ENCODE data around the gene FLACC1.
"Not testable (repeated sequence)": the region's sequence is repeated elsewhere in the genome, so short reads cannot be mapped to it uniquely, and the experiment has no call there.

The FLACC1 gene

GRCh38 chr2:201344663-201345366 is 12.3 kb downstream of the FLACC1 start:
- DNase-seq (ENCODE audit: insufficient read length) (no peak), FAIRE-seq (no peak)
- TF ChIP-seq POLR2AphosphoS5 (IDR thresholded peaks at IDR 0.05; ENCODE audit: low read depth, low read length) = no peak
- no peak for TF ChIP-seq TAF1 (IDR thresholded peaks at IDR 0.05; ENCODE audit: borderline replicate concordance, low read depth, low read length)
- TF ChIP-seq POLR2A (IDR thresholded peaks at IDR 0.05; ENCODE audit: low read depth, low read length) = no peak

- no peak for TF ChIP-seq POLR2A (IDR thresholded peaks at IDR 0.05; ENCODE audit: low read depth, low read length)
- TF ChIP-seq POLR2AphosphoS5 (IDR thresholded peaks at IDR 0.05; ENCODE audit: low read depth, low read length) = no peak
- TF ChIP-seq TAF1 (IDR thresholded peaks at IDR 0.05; ENCODE audit: borderline replicate concordance, low read depth, low read length) = no peak
- DNase-seq (ENCODE audit: insufficient read length) = no peak
- no peak for FAIRE-seq
These were observed 13.6 kb downstream of the FLACC1 start for GRCh38 chr2:201343559-201343958.

- no peak for DNase-seq (ENCODE audit: insufficient read length)
- TF ChIP-seq TAF1 (IDR thresholded peaks at IDR 0.05; ENCODE audit: borderline replicate concordance, low read depth, low read length) (no peak), POLR2AphosphoS5 (IDR thresholded peaks at IDR 0.05; ENCODE audit: low read depth, low read length) (no peak), POLR2A (IDR thresholded peaks at IDR 0.05; ENCODE audit: low read depth, low read length) (no peak)
- FAIRE-seq = no peak
These were observed 14.2 kb downstream of the FLACC1 start for GRCh38 chr2:201342923-201343322.

GRCh38 chr2:201329409-201329808 is 27.7 kb downstream of the FLACC1 start:
- no peak for TF ChIP-seq POLR2A (IDR thresholded peaks at IDR 0.05; ENCODE audit: low read depth, low read length)
- TF ChIP-seq POLR2AphosphoS5 (IDR thresholded peaks at IDR 0.05; ENCODE audit: low read depth, low read length) = no peak
- no peak for TF ChIP-seq TAF1 (IDR thresholded peaks at IDR 0.05; ENCODE audit: borderline replicate concordance, low read depth, low read length)
- FAIRE-seq (no peak), DNase-seq (ENCODE audit: insufficient read length) (no peak)

GRCh38 chr2:201327678-201328077 is 29.5 kb downstream of the FLACC1 start:
- DNase-seq (ENCODE audit: insufficient read length) (no peak), FAIRE-seq (no peak)
- TF ChIP-seq TAF1 (IDR thresholded peaks at IDR 0.05; ENCODE audit: borderline replicate concordance, low read depth, low read length) = no peak
- no peak for TF ChIP-seq POLR2A (IDR thresholded peaks at IDR 0.05; ENCODE audit: low read depth, low read length)
- TF ChIP-seq POLR2AphosphoS5 (IDR thresholded peaks at IDR 0.05; ENCODE audit: low read depth, low read length) = no peak

GRCh38 chr2:201322772-201323171 is 34.4 kb downstream of the FLACC1 start:
- no peak for FAIRE-seq
- no peak for DNase-seq (ENCODE audit: insufficient read length)
- TF ChIP-seq TAF1 (IDR thresholded peaks at IDR 0.05; ENCODE audit: borderline replicate concordance, low read depth, low read length) (no peak), POLR2A (IDR thresholded peaks at IDR 0.05; ENCODE audit: low read depth, low read length) (no peak), POLR2AphosphoS5 (IDR thresholded peaks at IDR 0.05; ENCODE audit: low read depth, low read length) (no peak)

GRCh38 chr2:201320701-201321100 is 36.4 kb downstream of the FLACC1 start:
- no peak for FAIRE-seq
- TF ChIP-seq POLR2AphosphoS5 (IDR thresholded peaks at IDR 0.05; ENCODE audit: low read depth, low read length) (no peak), POLR2A (IDR thresholded peaks at IDR 0.05; ENCODE audit: low read depth, low read length) (no peak), TAF1 (IDR thresholded peaks at IDR 0.05; ENCODE audit: borderline replicate concordance, low read depth, low read length) (no peak)
- no peak for DNase-seq (ENCODE audit: insufficient read length)

GRCh38 chr2:201320257-201320656 is 36.9 kb downstream of the FLACC1 start:
- TF ChIP-seq TAF1 (IDR thresholded peaks at IDR 0.05; ENCODE audit: borderline replicate concordance, low read depth, low read length) = no peak
- TF ChIP-seq POLR2AphosphoS5 (IDR thresholded peaks at IDR 0.05; ENCODE audit: low read depth, low read length) = no peak
- no peak for TF ChIP-seq POLR2A (IDR thresholded peaks at IDR 0.05; ENCODE audit: low read depth, low read length)
- DNase-seq (ENCODE audit: insufficient read length) = no peak
- no peak for FAIRE-seq

- TF ChIP-seq TAF1 (IDR thresholded peaks at IDR 0.05; ENCODE audit: borderline replicate concordance, low read depth, low read length) = no peak
- TF ChIP-seq POLR2A (IDR thresholded peaks at IDR 0.05; ENCODE audit: low read depth, low read length) = no peak
- TF ChIP-seq POLR2AphosphoS5 (IDR thresholded peaks at IDR 0.05; ENCODE audit: low read depth, low read length) = no peak
- FAIRE-seq (no peak), DNase-seq (ENCODE audit: insufficient read length) (no peak)
These were observed 37.6 kb downstream of the FLACC1 start for GRCh38 chr2:201319511-201319910.

GRCh38 chr2:201313362-201313761 is 43.8 kb downstream of the FLACC1 start:
- TF ChIP-seq POLR2AphosphoS5 (IDR thresholded peaks at IDR 0.05; ENCODE audit: low read depth, low read length) = no peak
- no peak for TF ChIP-seq POLR2A (IDR thresholded peaks at IDR 0.05; ENCODE audit: low read depth, low read length)
- TF ChIP-seq TAF1 (IDR thresholded peaks at IDR 0.05; ENCODE audit: borderline replicate concordance, low read depth, low read length) = no peak
- no peak for DNase-seq (ENCODE audit: insufficient read length)

GRCh38 chr2:201308914-201309313 is 48.2 kb downstream of the FLACC1 start:
- TF ChIP-seq POLR2A (IDR thresholded peaks at IDR 0.05; ENCODE audit: low read depth, low read length) (no peak), TAF1 (IDR thresholded peaks at IDR 0.05; ENCODE audit: borderline replicate concordance, low read depth, low read length) (no peak), POLR2AphosphoS5 (IDR thresholded peaks at IDR 0.05; ENCODE audit: low read depth, low read length) (no peak)
- FAIRE-seq (no peak), DNase-seq (ENCODE audit: insufficient read length) (no peak)

More at GRCh38 chr2:201313362-201313761, 43.8 kb downstream of the FLACC1 start:
- no peak for FAIRE-seq

GRCh38 chr2:201307876-201308275 is 49.3 kb downstream of the FLACC1 start:
- DNase-seq (ENCODE audit: insufficient read length) (no peak), FAIRE-seq (no peak)
- no peak for TF ChIP-seq TAF1 (IDR thresholded peaks at IDR 0.05; ENCODE audit: borderline replicate concordance, low read depth, low read length)
- no peak for TF ChIP-seq POLR2A (IDR thresholded peaks at IDR 0.05; ENCODE audit: low read depth, low read length)

GRCh38 chr2:201299929-201300328 is 57.2 kb downstream of the FLACC1 start:
- not testable (repeated sequence) for FAIRE-seq; DNase-seq (ENCODE audit: insufficient read length)
